SU-DHL-6 (cell line): ENCODE results near the gene ANG.

Experiments used
- H2AFZ ChIP-seq: fragments of 200-600 bp; sonication (generic); 2 replicates; pipeline ENCODE4 v1.6.1; 2014; ENCODE audit warnings: low read depth, mild to moderate bottlenecking, moderate library complexity, mixed read lengths, antibody characterized with exemption, low read length; ENCODE audit not compliant: severe bottlenecking
- H3F3A ChIP-seq: fragments of 200-600 bp; shearing (Covaris generic); 2 replicates; pipeline ENCODE4 v1.6.0; 2016; ENCODE audit warnings: antibody characterized with exemption, mild to moderate bottlenecking; ENCODE audit not compliant: insufficient read depth
- H3K27ac ChIP-seq: fragments of 200-600 bp; sonication (generic); 2 replicates; pipeline ENCODE4 v1.5.1; 2016; ENCODE audit warnings: low read depth, mild to moderate bottlenecking, low read length, moderate library complexity, mixed read lengths
- H3K27me3 ChIP-seq: fragments of 200-600 bp; sonication (generic), shearing (Covaris generic); 2 replicates; pipeline ENCODE4 v1.6.0; 2014; ENCODE audit warnings: mild to moderate bottlenecking, low read length
- H3K36me3 ChIP-seq: fragments of 200-600 bp; sonication (generic); 2 replicates; pipeline ENCODE4 v1.6.1; 2014; ENCODE audit warnings: mild to moderate bottlenecking, low read length, mixed read lengths
- H3K4me2 ChIP-seq: fragments of 300-600, 200-600 bp; shearing (Covaris generic), sonication (generic); 2 replicates; pipeline ENCODE4 v1.6.0; 2014; ENCODE audit warnings: low read length, low read depth, mild to moderate bottlenecking; ENCODE audit not compliant: poor library complexity, severe bottlenecking
- H3K4me3 ChIP-seq: fragments of 200-600 bp; sonication (generic); 2 replicates; pipeline ENCODE4 v1.5.1; 2014; ENCODE audit warnings: antibody characterized with exemption, low read length, mild to moderate bottlenecking, mixed read lengths; ENCODE audit not compliant: insufficient read depth, poor library complexity, severe bottlenecking
- H3K79me2 ChIP-seq: fragments of 200-600 bp; sonication (generic); 2 replicates; pipeline ENCODE4 v1.6.1; 2014; ENCODE audit warnings: mild to moderate bottlenecking, low read length, moderate library complexity; ENCODE audit not compliant: insufficient read depth
- H3K9ac ChIP-seq: fragments of 200-600 bp; sonication (generic); 2 replicates; pipeline ENCODE4 v1.7.0; 2014; ENCODE audit warnings: mild to moderate bottlenecking, low read length
- H3K9me2 ChIP-seq: fragments of 200-600 bp; sonication (generic); replicated peaks from 2 replicates; pipeline ENCODE4 v1.6.1; 2014; ENCODE audit warnings: low read length; ENCODE audit not compliant: insufficient read depth
- H3K9me3 ChIP-seq: fragments of 200-600 bp; sonication (generic); 2 replicates; pipeline ENCODE4 v1.6.1; 2014; ENCODE audit warnings: low read length, mixed read lengths; ENCODE audit not compliant: insufficient read depth
- H4K20me1 ChIP-seq: fragments of 200-600 bp; sonication (generic); 2 replicates; pipeline ENCODE4 v1.6.1; 2014; ENCODE audit warnings: low read depth, mild to moderate bottlenecking, antibody characterized with exemption, low read length, moderate library complexity, mixed read lengths
- EZH2phosphoT487 ChIP-seq: fragments of 200-600 bp; sonication (generic), shearing (Covaris generic); conservative IDR thresholded peaks from 2 replicates; pipeline ENCODE4 v1.6.1; 2018; ENCODE audit warnings: mild to moderate bottlenecking, antibody characterized with exemption, low read length, moderate library complexity, mixed read lengths
- TF ChIP-seq, protein P1 (sequence below): fragments of 200-600 bp; sonication (generic); IDR thresholded peaks from one replicate; pipeline ENCODE4 v1.5.1; 2017; ENCODE audit warnings: antibody characterized with exemption, mild to moderate bottlenecking, low read length, moderate library complexity; ENCODE audit not compliant: insufficient read depth, poor library complexity, severe bottlenecking

The ANG gene

DNA sequence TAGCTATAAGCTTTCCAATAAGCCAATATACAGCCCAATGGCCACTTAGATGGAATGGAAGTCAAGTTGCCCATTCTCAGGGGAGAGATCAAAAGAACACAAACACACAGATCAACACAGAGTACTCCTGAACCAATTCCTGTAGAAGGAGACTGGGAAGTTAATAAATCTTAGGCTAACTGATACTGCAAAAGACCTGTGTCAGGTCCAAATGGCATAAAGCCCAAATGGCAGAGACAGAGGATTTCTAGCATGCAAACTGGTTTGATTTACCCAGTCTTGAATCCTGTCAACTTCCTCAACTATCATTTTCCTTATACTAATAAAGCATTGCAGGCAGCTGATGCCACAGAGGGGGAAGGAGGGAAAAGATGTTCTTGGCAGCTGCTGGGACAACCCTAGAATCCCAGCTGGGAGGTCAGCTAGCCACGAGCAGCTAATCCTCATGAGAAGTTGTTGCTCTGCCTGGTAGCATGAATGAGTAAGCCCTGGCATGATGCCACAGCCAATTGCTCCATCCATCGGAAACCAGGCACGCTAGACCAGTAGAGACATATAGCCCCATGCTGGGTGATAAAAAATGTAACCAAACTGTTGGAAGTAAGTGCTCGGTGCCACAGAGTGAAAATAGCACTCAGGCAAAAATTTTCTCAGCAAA, 26.2 kb downstream of the ANG start:
- H3K4me2 ChIP-seq, result no peak overlapping the region
- no peaks in the 10 kb centered on the region for H4K20me1 ChIP-seq
- no peaks in the 10 kb centered on the region for H3K27me3 ChIP-seq
- H3K4me3 ChIP-seq, result no peak overlapping the region
- H3K9me2 ChIP-seq, result no peaks in the 10 kb centered on the region
- H3F3A ChIP-seq, result no peaks in the 10 kb centered on the region
- no peak for TF ChIP-seq EZH2phosphoT487
- TF ChIP-seq, protein P1, sequence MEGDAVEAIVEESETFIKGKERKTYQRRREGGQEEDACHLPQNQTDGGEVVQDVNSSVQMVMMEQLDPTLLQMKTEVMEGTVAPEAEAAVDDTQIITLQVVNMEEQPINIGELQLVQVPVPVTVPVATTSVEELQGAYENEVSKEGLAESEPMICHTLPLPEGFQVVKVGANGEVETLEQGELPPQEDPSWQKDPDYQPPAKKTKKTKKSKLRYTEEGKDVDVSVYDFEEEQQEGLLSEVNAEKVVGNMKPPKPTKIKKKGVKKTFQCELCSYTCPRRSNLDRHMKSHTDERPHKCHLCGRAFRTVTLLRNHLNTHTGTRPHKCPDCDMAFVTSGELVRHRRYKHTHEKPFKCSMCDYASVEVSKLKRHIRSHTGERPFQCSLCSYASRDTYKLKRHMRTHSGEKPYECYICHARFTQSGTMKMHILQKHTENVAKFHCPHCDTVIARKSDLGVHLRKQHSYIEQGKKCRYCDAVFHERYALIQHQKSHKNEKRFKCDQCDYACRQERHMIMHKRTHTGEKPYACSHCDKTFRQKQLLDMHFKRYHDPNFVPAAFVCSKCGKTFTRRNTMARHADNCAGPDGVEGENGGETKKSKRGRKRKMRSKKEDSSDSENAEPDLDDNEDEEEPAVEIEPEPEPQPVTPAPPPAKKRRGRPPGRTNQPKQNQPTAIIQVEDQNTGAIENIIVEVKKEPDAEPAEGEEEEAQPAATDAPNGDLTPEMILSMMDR, result no peak
- no peaks in the 10 kb centered on the region for H3K9me3 ChIP-seq
- no peak overlapping the region for H3K27ac ChIP-seq
- H3K79me2 ChIP-seq, result no peaks in the 10 kb centered on the region
- no peaks in the 10 kb centered on the region for H3K36me3 ChIP-seq
- H2AFZ ChIP-seq, result no peak overlapping the region
- no peak overlapping the region for H3K9ac ChIP-seq

GRCh38 chr14:20719777-20720176, 31.2 kb downstream of the ANG start:
- no peaks in the 10 kb centered on the region for H3K9me2 ChIP-seq
- no peaks in the 10 kb centered on the region for H3F3A ChIP-seq
- H3K9me3 ChIP-seq, result no peaks in the 10 kb centered on the region
- H3K27me3 ChIP-seq, result no peaks in the 10 kb centered on the region
- H3K36me3 ChIP-seq, result no peaks in the 10 kb centered on the region
- no peak overlapping the region for H3K27ac ChIP-seq
- H3K4me2 ChIP-seq, result no peak overlapping the region
- no peak overlapping the region for H2AFZ ChIP-seq
- H3K9ac ChIP-seq, result no peak overlapping the region
- no peaks in the 10 kb centered on the region for H4K20me1 ChIP-seq
- TF ChIP-seq EZH2phosphoT487, result no peak
- TF ChIP-seq, protein P1, result no peak
- H3K79me2 ChIP-seq, result no peaks in the 10 kb centered on the region
- H3K4me3 ChIP-seq, result no peak overlapping the region

DNA sequence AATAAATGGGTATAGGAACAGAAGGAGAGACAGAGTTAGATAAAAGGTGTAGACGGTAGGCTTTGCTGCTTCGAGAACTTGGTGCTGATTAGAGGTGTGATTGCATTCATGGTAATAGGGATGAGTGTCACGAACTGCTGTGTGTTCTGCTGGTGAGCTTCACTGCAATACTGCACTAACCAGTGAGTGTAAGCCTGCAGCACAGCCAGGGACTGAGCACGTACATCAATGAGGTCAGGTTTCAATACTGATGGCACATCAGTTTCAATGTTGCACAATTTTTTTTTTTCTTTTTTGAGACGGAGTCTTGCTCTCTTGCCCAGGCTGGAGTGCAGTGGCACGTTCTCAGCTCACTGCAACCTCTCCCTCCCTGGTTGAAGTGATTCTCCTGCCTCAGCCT, 32.2 kb downstream of the ANG start:
- Histone ChIP-seq H2AFZ (no peak overlapping the region), H3K9ac (no peak overlapping the region), H3K36me3 (no peaks in the 10 kb centered on the region), H3F3A (no peaks in the 10 kb centered on the region), H3K27ac (no peak overlapping the region), H3K4me2 (no peak overlapping the region), H3K79me2 (no peaks in the 10 kb centered on the region), H4K20me1 (no peaks in the 10 kb centered on the region), H3K9me2 (no peaks in the 10 kb centered on the region), H3K27me3 (no peaks in the 10 kb centered on the region), H3K4me3 (no peak overlapping the region), H3K9me3 (no peaks in the 10 kb centered on the region)
- TF ChIP-seq, protein P1, result no peak
- TF ChIP-seq EZH2phosphoT487, result no peak
